Fibroblast of the aortic adventitia (primary cell): ENCODE results near the gene TARBP1. TPM values are rescaled to one million over a fixed set of nuclear protein-coding genes. Genes with fewer than 3 reads are reported as not detected.

Experiments used
- DNase-seq: peaks from one replicate; pipeline ENCODE4 v3.0.0-alpha.2; 2010; ENCODE audit warnings: low read depth
- H3K4me3 ChIP-seq: 2 replicates; pipeline ENCODE4 v1.5.1; 2011; ENCODE audit warnings: low read depth, mild to moderate bottlenecking, control low read depth, low read length, moderate library complexity
- CTCF ChIP-seq: IDR thresholded peaks from 2 replicates; pipeline ENCODE4 v1.5.1; 2011; ENCODE audit warnings: mild to moderate bottlenecking, low read length, control low read depth, inconsistent platforms; ENCODE audit not compliant: insufficient read depth
- total RNA-seq: library from RNA; depleted of rRNA; stranded (reverse); fragments of >200 nt; gene quantifications from 2 replicates; pipeline ENCODE4 v1.2.3, GENCODE V29; 2012; ENCODE audit warnings: low replicate concordance

Gene TARBP1
- total RNA-seq, 1 donor, result 22.2 TPM

GRCh38 chr1:234481771-234482170 is 2.8 kb upstream of the TARBP1 start:
- no peak for TF ChIP-seq CTCF
- no peak for DNase-seq
- no peak overlapping the region for H3K4me3 ChIP-seq

GRCh38 chr1:234479866-234480265 is 887 bp upstream of the TARBP1 start:
- no peak overlapping the region for H3K4me3 ChIP-seq
- DNase-seq, result no peak
- TF ChIP-seq CTCF, result no peak

- no peak for TF ChIP-seq CTCF
- DNase-seq, result no peak
- H3K4me3 ChIP-seq, result peak overlapping the region; percentile 79
Measured at GRCh38 chr1:234479310-234479559, 256 bp upstream of the TARBP1 start.

- DNase-seq, result peak; percentile 28
- H3K4me3 ChIP-seq, result peak overlapping the region; percentile 79
- TF ChIP-seq CTCF, result no peak
Measured at GRCh38 chr1:234478152-234478480, 863 bp downstream of the TARBP1 start.

GRCh38 chr1:234477386-234478151 is 1.4 kb downstream of the TARBP1 start:
- no peak for TF ChIP-seq CTCF
- H3K4me3 ChIP-seq, result peak overlapping the region; percentile 79
- no peak for DNase-seq

GRCh38 chr1:234476172-234476571 is 2.8 kb downstream of the TARBP1 start:
- DNase-seq, result no peak
- no peak for TF ChIP-seq CTCF
- H3K4me3 ChIP-seq, result no peak overlapping the region

- no peak overlapping the region for H3K4me3 ChIP-seq
- TF ChIP-seq CTCF, result no peak
- DNase-seq, result no peak
Measured at GRCh38 chr1:234475167-234475793, 3.7 kb downstream of the TARBP1 start.
